IMR-90 (cell line): ENCODE measurements around the gene USP31.

Experiments used
- BHLHE40 ChIP-seq: fragments of 150-350 bp; IDR thresholded peaks from 2 replicates; pipeline ENCODE4 v1.6.1; 2016; ENCODE audit warnings: mild to moderate bottlenecking, low read depth, low read length
- CEBPB ChIP-seq: IDR thresholded peaks from 2 replicates; pipeline ENCODE4 v1.6.1; 2012; ENCODE audit warnings: low read depth, low read length, improper control_type of control experiment
- CTCF ChIP-seq: conservative IDR thresholded peaks from 2 replicates; pipeline ENCODE4 v1.5.1; 2012; ENCODE audit warnings: mild to moderate bottlenecking, low read depth, low read length, improper control_type of control experiment
- FOS ChIP-seq: fragments of 150-350 bp; IDR thresholded peaks from 2 replicates; pipeline ENCODE4 v1.6.1; 2016; ENCODE audit warnings: low read depth, low read length
- MAFK ChIP-seq: IDR thresholded peaks from 2 replicates; pipeline ENCODE4 v1.6.1; 2012; ENCODE audit warnings: low read depth, low read length, improper control_type of control experiment
- POLR2A ChIP-seq: IDR thresholded peaks from 2 replicates; pipeline ENCODE4 v1.6.1; 2012; ENCODE audit warnings: mild to moderate bottlenecking, low read depth, low read length
- RAD21 ChIP-seq: IDR thresholded peaks from 2 replicates; pipeline ENCODE4 v1.6.1; 2012; ENCODE audit warnings: low read length, improper control_type of control experiment
- RFX5 ChIP-seq: IDR thresholded peaks from 2 replicates; pipeline ENCODE4 v1.8.0; 2012; ENCODE audit warnings: low read depth, mild to moderate bottlenecking, low read length, moderate library complexity
- SMC3 ChIP-seq: fragments of 150-350 bp; IDR thresholded peaks from 2 replicates; pipeline ENCODE4 v1.6.1; 2016; ENCODE audit warnings: low read depth, mild to moderate bottlenecking, antibody characterized with exemption, low read length, moderate library complexity
- USF2 ChIP-seq: fragments of 150-350 bp; IDR thresholded peaks from 2 replicates; pipeline ENCODE4 v1.6.1; 2017; ENCODE audit warnings: mild to moderate bottlenecking, antibody characterized with exemption, low read length, low read depth

- TF ChIP-seq BHLHE40 (no peak), CTCF (no peak), SMC3 (no peak), POLR2A (no peak), RAD21 (no peak), USF2 (no peak), RFX5 (no peak), MAFK (no peak), CEBPB (no peak), FOS (no peak)
These were observed 38.9 kb downstream of the USP31 start for GRCh38 chr16:23110257-23110899.
